Cardiac muscle cell (in vitro differentiated cells and primary cell): ENCODE data around the gene CCDC97. TPM values are rescaled to one million over a fixed set of nuclear protein-coding genes. Genes with fewer than 3 reads are reported as not detected.

Source experiments
- DNase-seq, 2 donors: peaks; one replicate each; pipeline versions ENCODE4 v3.0.0 to v3.0.0-alpha.2; 2010 to 2017; ENCODE audit warnings: low read depth in 1 of 2, low spot score in 1 of 2
- H3K27ac ChIP-seq: fragments of 200-600 bp; sonication (generic); 2 replicates; pipeline ENCODE4 v1.5.1; 2016
- H3K27me3 ChIP-seq: fragments of 200-600 bp; sonication (generic); 2 replicates; pipeline ENCODE4 v1.6.0; 2016; ENCODE audit warnings: control low read depth
- H3K36me3 ChIP-seq: fragments of 200-600 bp; sonication (generic); 2 replicates; pipeline ENCODE4 v1.5.1; 2016; ENCODE audit warnings: control low read depth
- H3K4me1 ChIP-seq: fragments of 200-600 bp; sonication (generic); 2 replicates; pipeline ENCODE4 v1.8.1; 2017; ENCODE audit warnings: low read depth, mild to moderate bottlenecking, mixed run types
- H3K4me3 ChIP-seq: fragments of 200-600 bp; sonication (generic); 2 replicates; pipeline ENCODE4 v1.5.1; 2016; ENCODE audit warnings: mild to moderate bottlenecking
- H3K9me3 ChIP-seq: fragments of 200-600 bp; sonication (generic); 2 replicates; pipeline ENCODE4 v1.5.1; 2017; ENCODE audit warnings: low read depth, mild to moderate bottlenecking, control low read depth
- polyA plus RNA-seq: library from polyadenylated mRNA; unstranded; fragments of >200 nt; fragmentation: Nextera tagmentation; extraction: Ambion mirVana; gene quantifications from 2 replicates; pipeline ENCODE4 v1.2.1, GENCODE V29; 2016
- total RNA-seq: library from RNA; depleted of rRNA; stranded (reverse); fragments of >200 nt; gene quantifications from 2 replicates; pipeline ENCODE4 v1.2.3, GENCODE V29; 2016
- TF ChIP-seq, protein P1 (sequence below): IDR thresholded peaks from 2 replicates; pipeline ENCODE4 v1.5.1; 2012; ENCODE audit warnings: low read depth, mild to moderate bottlenecking, low read length

CCDC97 gene
- total and polyA plus RNA-seq, 2 experiments from 2014 or later: 24.6 to 29.7 TPM

DNA sequence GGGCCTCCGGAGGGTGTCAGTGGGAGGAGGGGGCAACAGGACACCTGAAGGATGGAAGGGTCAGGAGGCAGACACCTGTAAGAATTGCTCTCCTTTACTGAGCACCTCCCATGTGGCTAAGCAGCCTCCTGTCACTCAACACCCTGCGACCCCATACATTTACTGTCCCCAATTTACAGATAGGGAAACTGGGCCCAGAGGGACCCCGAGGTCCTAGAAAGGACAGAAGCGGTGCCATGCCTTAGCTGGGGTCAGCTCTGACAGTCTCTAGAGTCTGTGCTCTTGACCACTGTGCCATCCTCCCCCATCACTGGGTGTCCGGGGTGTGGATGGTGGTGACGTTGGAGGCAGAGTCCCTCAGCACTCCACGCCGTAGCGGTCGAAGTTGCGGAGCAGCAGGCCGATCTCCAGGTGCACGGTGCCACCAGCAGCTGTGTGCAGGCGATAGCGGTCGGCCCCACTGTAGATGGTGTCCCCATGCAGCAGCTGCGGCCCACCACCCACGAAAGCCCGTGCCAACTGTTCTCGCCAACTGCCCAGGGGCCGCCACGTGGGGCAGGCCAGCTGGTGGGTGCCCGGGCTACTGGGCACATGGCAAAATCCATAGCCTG is 44.5 kb downstream of the CCDC97 start:
- DNase-seq: no peak
- Histone ChIP-seq H3K9me3 (no peaks in the 10 kb centered on the region), H3K4me3 (peak overlapping the region; percentile 68), H3K27me3 (no peaks in the 10 kb centered on the region), H3K36me3 (no peaks in the 10 kb centered on the region), H3K4me1 (no peaks in the 10 kb centered on the region), H3K27ac (no peak overlapping the region)
- TF ChIP-seq, protein P1, sequence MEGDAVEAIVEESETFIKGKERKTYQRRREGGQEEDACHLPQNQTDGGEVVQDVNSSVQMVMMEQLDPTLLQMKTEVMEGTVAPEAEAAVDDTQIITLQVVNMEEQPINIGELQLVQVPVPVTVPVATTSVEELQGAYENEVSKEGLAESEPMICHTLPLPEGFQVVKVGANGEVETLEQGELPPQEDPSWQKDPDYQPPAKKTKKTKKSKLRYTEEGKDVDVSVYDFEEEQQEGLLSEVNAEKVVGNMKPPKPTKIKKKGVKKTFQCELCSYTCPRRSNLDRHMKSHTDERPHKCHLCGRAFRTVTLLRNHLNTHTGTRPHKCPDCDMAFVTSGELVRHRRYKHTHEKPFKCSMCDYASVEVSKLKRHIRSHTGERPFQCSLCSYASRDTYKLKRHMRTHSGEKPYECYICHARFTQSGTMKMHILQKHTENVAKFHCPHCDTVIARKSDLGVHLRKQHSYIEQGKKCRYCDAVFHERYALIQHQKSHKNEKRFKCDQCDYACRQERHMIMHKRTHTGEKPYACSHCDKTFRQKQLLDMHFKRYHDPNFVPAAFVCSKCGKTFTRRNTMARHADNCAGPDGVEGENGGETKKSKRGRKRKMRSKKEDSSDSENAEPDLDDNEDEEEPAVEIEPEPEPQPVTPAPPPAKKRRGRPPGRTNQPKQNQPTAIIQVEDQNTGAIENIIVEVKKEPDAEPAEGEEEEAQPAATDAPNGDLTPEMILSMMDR: no peak

GRCh38 chr19:41355035-41355434 is 45.1 kb downstream of the CCDC97 start:
- Histone ChIP-seq H3K9me3 (no peaks in the 10 kb centered on the region), H3K27ac (no peak overlapping the region), H3K27me3 (no peaks in the 10 kb centered on the region), H3K4me3 (no peak overlapping the region), H3K36me3 (no peaks in the 10 kb centered on the region), H3K4me1 (no peaks in the 10 kb centered on the region)
- DNase-seq: no peak
- TF ChIP-seq, protein P1: no peak

- TF ChIP-seq, protein P1: no peak
- no peaks in the 10 kb centered on the region for H3K36me3 ChIP-seq
- no peaks in the 10 kb centered on the region for H3K4me1 ChIP-seq
- H3K9me3 ChIP-seq: no peaks in the 10 kb centered on the region
- H3K27ac ChIP-seq: no peak overlapping the region
- no peak for DNase-seq
- no peak overlapping the region for H3K4me3 ChIP-seq
- no peaks in the 10 kb centered on the region for H3K27me3 ChIP-seq
Observed at GRCh38 chr19:41355802-41356201, 45.8 kb downstream of the CCDC97 start.

DNA sequence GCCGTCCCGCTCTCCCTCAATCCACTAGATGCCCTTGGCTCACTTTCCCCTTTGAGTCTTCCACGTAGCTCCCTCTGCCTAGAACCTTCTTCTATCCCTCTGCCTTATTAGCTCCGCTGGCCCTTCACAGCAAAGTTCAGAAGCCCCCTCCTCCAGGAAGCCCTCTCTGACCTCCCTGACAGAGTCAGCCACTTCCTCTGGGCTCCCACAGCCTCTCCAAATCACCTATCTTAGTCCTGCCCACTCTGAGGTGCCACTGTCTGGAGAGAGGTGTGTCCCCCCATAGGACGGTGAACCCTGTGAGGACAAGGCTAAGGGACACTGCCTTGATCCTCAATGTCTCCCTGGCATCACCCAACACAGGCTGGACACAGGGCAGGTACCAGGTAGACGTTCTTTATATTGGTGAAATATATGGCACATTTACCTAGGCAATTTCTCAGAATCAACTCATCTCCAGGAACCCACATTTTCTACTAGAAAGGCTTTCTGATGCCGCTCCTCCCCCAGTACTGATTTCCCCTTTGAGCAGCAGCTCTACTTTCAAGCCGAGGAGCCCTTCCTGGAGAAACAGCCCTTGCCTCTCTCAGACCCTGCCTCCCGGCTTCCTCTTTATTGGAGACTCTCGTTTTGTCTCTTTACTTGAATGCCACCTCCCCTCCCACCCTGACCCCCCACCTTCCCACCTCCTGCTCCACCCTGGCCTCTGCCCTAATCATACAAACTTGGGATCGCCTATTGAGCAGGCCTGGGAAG is 47.2 kb downstream of the CCDC97 start:
- H3K4me3 ChIP-seq: no peak overlapping the region
- DNase-seq: no peak
- H3K4me1 ChIP-seq: no peaks in the 10 kb centered on the region
- no peaks in the 10 kb centered on the region for H3K9me3 ChIP-seq
- TF ChIP-seq, protein P1: no peak
- no peak overlapping the region for H3K27ac ChIP-seq
- H3K27me3 ChIP-seq: no peaks in the 10 kb centered on the region
- H3K36me3 ChIP-seq: no peaks in the 10 kb centered on the region

DNA sequence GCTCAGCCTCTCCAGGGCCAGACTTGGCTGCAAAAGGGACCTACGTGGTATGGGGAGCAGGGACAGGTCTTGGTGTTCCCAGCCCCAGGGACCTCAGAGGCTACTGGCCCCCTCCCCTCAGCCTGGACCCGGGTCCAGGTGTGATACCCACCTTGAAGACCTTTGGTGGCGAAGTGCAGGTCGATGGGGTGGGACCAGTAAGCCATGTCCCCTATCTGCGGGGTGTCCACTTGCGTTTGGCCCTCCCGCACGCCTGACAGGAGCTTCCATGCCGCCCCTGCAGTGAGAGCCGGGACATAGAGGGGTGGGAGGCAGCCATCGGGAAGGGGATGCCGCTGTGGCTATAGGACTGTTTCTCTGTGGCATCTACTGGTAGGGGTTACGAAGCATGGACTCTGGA is 47.8 kb downstream of the CCDC97 start:
- DNase-seq: no peak
- no peaks in the 10 kb centered on the region for H3K27me3 ChIP-seq

More for the DNA sequence above, 47.8 kb downstream of the CCDC97 start:
- no peak overlapping the region for H3K27ac ChIP-seq
- no peaks in the 10 kb centered on the region for H3K9me3 ChIP-seq
- TF ChIP-seq, protein P1: no peak
- H3K4me1 ChIP-seq: no peaks in the 10 kb centered on the region
- no peak overlapping the region for H3K4me3 ChIP-seq
- H3K36me3 ChIP-seq: no peaks in the 10 kb centered on the region
